H1 (cell line): Measurements from ENCODE around the gene ADAMTS17. TPM values are rescaled to one million over a fixed set of nuclear protein-coding genes. Genes with fewer than 3 reads are reported as not detected.

Experiments
- CTCF ChIA-PET: fragments of 300-600 bp; sonication (Branson Sonifier 250); formaldehyde crosslinking; loops from one replicate; lab custom pipeline; 2021; ENCODE audit not compliant: partially characterized antibody; lab: Charles Lee
- POLR2A ChIA-PET: fragments of 300-600 bp; sonication (Branson Sonifier 250); formaldehyde crosslinking; loops from one replicate; lab custom pipeline; 2021; ENCODE audit warnings: inconsistent platforms; ENCODE audit not compliant: partially characterized antibody; lab: Charles Lee
- DNase-seq, 2 experiments: peaks; one replicate each; pipeline versions ENCODE4 v3.0.0 to v3.0.0-alpha.2; 2010 to 2022; ENCODE audit warnings: low spot score in 2 of 2, low read depth in 1 of 2, mixed read lengths in 1 of 2
- FAIRE-seq: peaks from 2 replicates; lab custom pipeline; 2011; peaks lifted over from hg19 to GRCh38; lab: Jason Lieb, UNC
- H2AFZ ChIP-seq: 2 replicates; pipeline ENCODE4 v1.8.1; 2012; ENCODE audit warnings: low read length, inconsistent platforms
- H2AK5ac ChIP-seq: 2 replicates; pipeline ENCODE4 v1.6.1; 2013; ENCODE audit warnings: low read depth, low read length
- H2BK120ac ChIP-seq: replicated peaks from 2 replicates; pipeline ENCODE3; 2013; ENCODE audit warnings: low read depth, low read length, inconsistent platforms
- H2BK12ac ChIP-seq: 2 replicates; pipeline ENCODE4 v1.6.1; 2013; ENCODE audit warnings: low read depth, low read length
- H2BK15ac ChIP-seq: 2 replicates; pipeline ENCODE4 v1.6.1; 2013; ENCODE audit warnings: low read length
- H2BK20ac ChIP-seq: 2 replicates; pipeline ENCODE4 v1.6.1; 2013; ENCODE audit warnings: low read length
- H2BK5ac ChIP-seq: 2 replicates; pipeline ENCODE4 v1.6.1; 2013; ENCODE audit warnings: low read depth, low read length
- H3K14ac ChIP-seq: 2 replicates; pipeline ENCODE4 v1.6.1; 2013; ENCODE audit warnings: inconsistent platforms; ENCODE audit not compliant: insufficient read length
- H3K18ac ChIP-seq: 2 replicates; pipeline ENCODE4 v1.6.1; 2013; ENCODE audit warnings: low read length; ENCODE audit errors: extremely low read depth
- H3K23ac ChIP-seq: 2 replicates; pipeline ENCODE4 v1.6.1; 2013; ENCODE audit warnings: inconsistent platforms; ENCODE audit not compliant: insufficient read length
- H3K23me2 ChIP-seq: 2 replicates; pipeline ENCODE4 v1.6.1; 2013; ENCODE audit warnings: low read depth, low read length
- H3K27ac ChIP-seq: 2 replicates; pipeline ENCODE4 v1.6.1; 2011; ENCODE audit warnings: low read depth, low read length, inconsistent platforms
- H3K27me3 ChIP-seq, 4 experiments: replicated peaks in 1 of 4; 1 replicate in 1 of 4; 2 replicates in 3 of 4; pipeline versions ENCODE4 v1.6.1 to v1.8.1; 2011 to 2013; ENCODE audit warnings: low read length in 3 of 4, mild to moderate bottlenecking in 3 of 4, inconsistent platforms in 2 of 4, mixed read lengths in 2 of 4, moderate library complexity in 1 of 4; ENCODE audit not compliant: control insufficient read depth in 3 of 4, insufficient read depth in 3 of 4; ENCODE audit errors: extremely low read depth in 1 of 4
- H3K36me3 ChIP-seq, 4 experiments: 2 replicates each; pipeline versions ENCODE4 v1.6.1 to v1.8.1; 2011 to 2013; ENCODE audit warnings: mild to moderate bottlenecking in 4 of 4, low read length in 3 of 4, moderate library complexity in 2 of 4, control low read depth in 1 of 4, inconsistent platforms in 1 of 4; ENCODE audit not compliant: insufficient read depth in 4 of 4, control insufficient read depth in 2 of 4
- H3K4ac ChIP-seq: replicated peaks from 2 replicates; pipeline ENCODE3; 2013; ENCODE audit warnings: low read length, low read depth, mixed read lengths, inconsistent platforms; ENCODE audit not compliant: insufficient read length
- H3K4me1 ChIP-seq, 4 experiments: replicated peaks in 1 of 4; 1 replicate in 1 of 4; 2 replicates in 3 of 4; pipeline versions ENCODE4 v1.6.1 to v1.8.1; 2011 to 2013; ENCODE audit warnings: low read length in 3 of 4, inconsistent platforms in 2 of 4, mixed read lengths in 1 of 4; ENCODE audit not compliant: insufficient read depth in 4 of 4, control insufficient read depth in 3 of 4
- H3K4me2 ChIP-seq, 2 experiments: 2 replicates each; pipeline versions ENCODE4 v1.6.1 to v1.8.1; 2011 to 2013; ENCODE audit warnings: low read depth in 2 of 2, low read length in 2 of 2, control low read depth in 1 of 2, inconsistent platforms in 1 of 2, mild to moderate bottlenecking in 1 of 2; ENCODE audit not compliant: insufficient read depth in 1 of 2
- H3K4me3 ChIP-seq, 4 experiments: fragments of 200-600, 300-600 bp in 1 of 4; sonication (generic), shearing (Covaris generic), sonication (Bioruptor Twin) in 1 of 4; 2 replicates each; pipeline versions ENCODE4 v1.5.1 to v1.8.1; 2011 to 2016; ENCODE audit warnings: low read length in 4 of 4, low read depth in 3 of 4, control low read depth in 2 of 4, inconsistent platforms in 2 of 4, mild to moderate bottlenecking in 2 of 4, mixed read lengths in 1 of 4, moderate library complexity in 1 of 4; ENCODE audit not compliant: insufficient read depth in 2 of 4; ENCODE audit errors: extremely low read depth in 1 of 4
- H3K56ac ChIP-seq: replicated peaks from 2 replicates; pipeline ENCODE3; 2013; ENCODE audit warnings: low read depth, mild to moderate bottlenecking, mixed read lengths, low read length, inconsistent platforms; ENCODE audit not compliant: insufficient read length
- H3K79me1 ChIP-seq: 2 replicates; pipeline ENCODE4 v1.6.1; 2013; ENCODE audit warnings: low read depth, low read length, control low read depth
- H3K79me2 ChIP-seq, 2 experiments: 2 replicates each; pipeline versions ENCODE4 v1.6.1 to v1.8.1; 2012 to 2013; ENCODE audit warnings: low read length in 2 of 2, mild to moderate bottlenecking in 2 of 2, inconsistent platforms in 1 of 2; ENCODE audit not compliant: insufficient read depth in 2 of 2, control insufficient read depth in 1 of 2
- H3K9ac ChIP-seq, 4 experiments: replicated peaks in 1 of 4; 1 replicate in 1 of 4; 2 replicates in 3 of 4; pipeline versions ENCODE4 v1.6.1 to v1.8.1; 2011 to 2013; ENCODE audit warnings: low read depth in 3 of 4, low read length in 3 of 4, control low read depth in 2 of 4, mild to moderate bottlenecking in 2 of 4, moderate library complexity in 2 of 4, inconsistent platforms in 1 of 4; ENCODE audit errors: extremely low read depth in 1 of 4
- H3K9me3 ChIP-seq, 2 experiments: 2 replicates each; pipeline versions ENCODE4 v1.6.1 to v1.8.1; 2012 to 2013; ENCODE audit warnings: mild to moderate bottlenecking in 2 of 2, moderate library complexity in 2 of 2, control low read depth in 1 of 2, inconsistent platforms in 1 of 2, low read depth in 1 of 2, low read length in 1 of 2, mixed read lengths in 1 of 2; ENCODE audit not compliant: insufficient read depth in 2 of 2
- H4K20me1 ChIP-seq, 2 experiments: replicated peaks in 1 of 2; 2 replicates each; pipeline versions ENCODE3 to v1.8.1; 2011 to 2013; ENCODE audit warnings: inconsistent platforms in 2 of 2, low read length in 2 of 2, mild to moderate bottlenecking in 1 of 2; ENCODE audit not compliant: insufficient read depth in 2 of 2, control insufficient read depth in 1 of 2
- H4K5ac ChIP-seq: 2 replicates; pipeline ENCODE4 v1.6.1; 2013; ENCODE audit warnings: low read length, low read depth, mixed read lengths, inconsistent platforms; ENCODE audit not compliant: insufficient read length
- H4K8ac ChIP-seq: 2 replicates; pipeline ENCODE4 v1.8.0; 2013; ENCODE audit warnings: mild to moderate bottlenecking, moderate library complexity, low read length, inconsistent platforms; ENCODE audit not compliant: insufficient read depth; ENCODE audit errors: extremely low read depth
- H4K91ac ChIP-seq: replicated peaks from 2 replicates; pipeline ENCODE3; 2013; ENCODE audit warnings: low read length, mixed read lengths, inconsistent platforms; ENCODE audit not compliant: insufficient read length
- ATF2 ChIP-seq: IDR thresholded peaks from 2 replicates; pipeline ENCODE4 v1.6.1; 2012; ENCODE audit warnings: low read length, inconsistent platforms
- BRCA1 ChIP-seq: IDR thresholded peaks from 2 replicates; pipeline ENCODE4 v1.6.1; 2012; ENCODE audit warnings: low read depth, low read length, improper control_type of control experiment
- FOSL1 ChIP-seq: IDR thresholded peaks from 2 replicates; pipeline ENCODE4 v1.6.1; 2011; ENCODE audit warnings: mild to moderate bottlenecking, low read depth, low read length, moderate library complexity; ENCODE audit not compliant: insufficient read depth
- NRF1 ChIP-seq: IDR thresholded peaks from 2 replicates; pipeline ENCODE4 v1.6.1; 2011; ENCODE audit warnings: mild to moderate bottlenecking, low read depth, low read length, improper control_type of control experiment
- POU5F1 ChIP-seq: IDR thresholded peaks from 2 replicates; pipeline ENCODE4 v1.6.1; 2011; ENCODE audit warnings: low read depth, mild to moderate bottlenecking, low read length, moderate library complexity
- RFX5 ChIP-seq: IDR thresholded peaks from 2 replicates; pipeline ENCODE4 v1.6.1; 2011; ENCODE audit warnings: low read depth, low read length, improper control_type of control experiment, borderline replicate concordance
- SUZ12 ChIP-seq: fragments of 200-600 bp; sonication (generic); IDR thresholded peaks from 2 replicates; pipeline ENCODE4 v1.6.1; 2012; ENCODE audit warnings: mild to moderate bottlenecking, inconsistent platforms, low read length, moderate library complexity, mixed read lengths
- TCF12 ChIP-seq: IDR thresholded peaks from 2 replicates; pipeline ENCODE4 v1.6.1; 2011; ENCODE audit warnings: low read depth, mild to moderate bottlenecking, low read length
- TEAD4 ChIP-seq: IDR thresholded peaks from 2 replicates; pipeline ENCODE4 v1.6.1; 2012; ENCODE audit warnings: low read depth, low read length, inconsistent platforms, mixed read lengths
- WGBS, 2 experiments: shearing (Covaris generic) in 1 of 2; methylation state at CpG; one replicate each; pipeline versions ENCODE4 v1.1.6 to v1.1.7; 2013 to 2015; ENCODE audit warnings: low lambda C conversion rate in 2 of 2, mixed read lengths in 2 of 2, inconsistent platforms in 1 of 2, low coverage in 1 of 2, missing lambda C conversion rate in 1 of 2; ENCODE audit not compliant: insufficient replicate concordance in 2 of 2, insufficient coverage in 1 of 2, insufficient read length in 1 of 2; ENCODE audit errors: extremely low coverage in 1 of 2, missing lambda C conversion rate in 1 of 2; 5-methylcytosine and 5-hydroxymethylcytosine counted together
- polyA plus RNA-seq, 7 experiments: library from polyadenylated mRNA; depleted of rRNA in 3 of 7; stranded (reverse) in 5 of 7; unstranded in 2 of 7; fragments of >200 nt in 5 of 7; fragments of 200-250 nt in 2 of 7; gene quantifications; 1 replicate in 5 of 7; 2 replicates in 1 of 7; 4 replicates in 1 of 7; pipeline versions ENCODE4 v1.2.1 to v1.2.3, GENCODE V29; 2011 to 2013; ENCODE audit warnings: missing spikeins in 2 of 7, mixed read lengths in 2 of 7
- total RNA-seq: library from RNA; stranded (reverse); fragmentation: NEBNext Ultra II Directional; extraction: Animal tissue kit (Norgen Biotek cat#: 25700); gene quantifications from 2 replicates; pipeline ENCODE4 v1.2.1, GENCODE V29; 2021

ADAMTS17 gene
- total and polyA plus RNA-seq, 2 of the 8 experiments (the other 6 are each of a cell fraction or from before 2014, with no cell fraction given), result 0.51 to 1.7 TPM

GRCh38 chr15:100247228-100248225 is 94.2 kb downstream of the ADAMTS17 start:
- no peak overlapping the region for H3K23ac ChIP-seq
- FAIRE-seq, result no peak
- no peaks in the 10 kb centered on the region; a peak in 1 of 4 replicates for H3K9me3 ChIP-seq
- H2BK20ac ChIP-seq, result no peak overlapping the region
- no peaks in the 10 kb centered on the region for H3K27me3 ChIP-seq
- DNase-seq, result no peak
- ChIA-PET CTCF (interaction anchor here (0.7 to 1.6 kb wide), 8 partner anchors 10 to 103 kb away, joined by 3 to 4 read pairs (median 3); no protein-coding TSS in a partner anchor), POLR2A (no interaction called here)
- H3K4ac ChIP-seq, result no peak overlapping the region
- H3K79me2 ChIP-seq, result no peaks in the 10 kb centered on the region
- no peak overlapping the region for H2AK5ac ChIP-seq
- H4K20me1 ChIP-seq, result no peaks in the 10 kb centered on the region
- no peak overlapping the region for H4K5ac ChIP-seq
- no peak overlapping the region for H3K56ac ChIP-seq
- no peak overlapping the region for H3K4me2 ChIP-seq
- H3K14ac ChIP-seq, result no peak overlapping the region
- H3K23me2 ChIP-seq, result no peaks in the 10 kb centered on the region
- peaks cover 0 to 2% (median under 1%) of the 10 kb centered on the region in 4 experiments; a peak in 5 of 7 replicates for H3K4me1 ChIP-seq
- no peak overlapping the region for H4K8ac ChIP-seq
- no peak overlapping the region for H2BK15ac ChIP-seq
- no peak overlapping the region for H3K4me3 ChIP-seq
- 88% methylated on average over 18 of the region's 21 CpGs; no CpG with 5 or more reads in 1 of the 2 experiments for WGBS, 2 experiments
- H2BK5ac ChIP-seq, result no peak overlapping the region
- no peak overlapping the region for H4K91ac ChIP-seq
- no peak overlapping the region for H2BK120ac ChIP-seq
- no peak overlapping the region for H3K9ac ChIP-seq
- H3K18ac ChIP-seq, result no peak overlapping the region
- H3K27ac ChIP-seq, result no peak overlapping the region
- no peak overlapping the region for H2BK12ac ChIP-seq
- H3K79me1 ChIP-seq, result no peaks in the 10 kb centered on the region
- H2AFZ ChIP-seq, result no peak overlapping the region
- no peaks in the 10 kb centered on the region for H3K36me3 ChIP-seq
- TF ChIP-seq SUZ12 (no peak), TCF12 (no peak), RFX5 (no peak), NRF1 (no peak), POU5F1 (no peak), BRCA1 (no peak), ATF2 (no peak), FOSL1 (no peak), TEAD4 (no peak)
